HG03469 (cell line): ENCODE measurements around the gene ATP5F1D.

Experiments
- ATAC-seq: cut with Tn5 transposase; IDR thresholded peaks from one replicate; pipeline ENCODE4 v1.9.1; 2021; ENCODE audit warnings: mild to moderate bottlenecking, moderate library complexity, moderate number of reproducible peaks; ENCODE audit not compliant: unreplicated experiment

The ATP5F1D gene

DNA sequence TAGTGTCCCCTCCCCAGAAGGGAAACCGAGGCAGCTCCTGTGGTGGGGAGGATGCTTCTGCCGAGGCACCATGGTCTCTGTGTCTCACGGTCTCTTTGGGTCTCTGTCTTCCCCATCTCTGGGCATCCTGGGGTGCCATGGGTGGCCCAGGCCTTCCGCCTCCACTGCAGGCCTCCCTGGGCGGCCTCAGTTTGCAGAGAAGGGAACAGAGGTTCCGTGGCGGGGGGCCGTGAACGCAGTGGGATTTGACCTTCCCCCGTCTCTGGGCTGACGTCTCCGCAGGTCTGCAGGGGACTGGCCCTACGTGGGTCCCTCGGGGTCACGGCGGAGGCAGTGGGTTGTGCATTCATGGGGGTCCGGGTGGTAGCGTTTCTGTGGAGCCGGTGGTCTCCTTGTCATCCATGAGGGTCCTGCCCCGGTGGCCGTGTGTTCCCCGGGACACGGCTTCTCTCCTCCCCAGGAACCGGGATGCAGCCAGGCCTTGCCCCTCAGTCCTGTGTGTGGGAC lies 48.7 kb downstream of the ATP5F1D start:
- no peak for ATAC-seq

DNA sequence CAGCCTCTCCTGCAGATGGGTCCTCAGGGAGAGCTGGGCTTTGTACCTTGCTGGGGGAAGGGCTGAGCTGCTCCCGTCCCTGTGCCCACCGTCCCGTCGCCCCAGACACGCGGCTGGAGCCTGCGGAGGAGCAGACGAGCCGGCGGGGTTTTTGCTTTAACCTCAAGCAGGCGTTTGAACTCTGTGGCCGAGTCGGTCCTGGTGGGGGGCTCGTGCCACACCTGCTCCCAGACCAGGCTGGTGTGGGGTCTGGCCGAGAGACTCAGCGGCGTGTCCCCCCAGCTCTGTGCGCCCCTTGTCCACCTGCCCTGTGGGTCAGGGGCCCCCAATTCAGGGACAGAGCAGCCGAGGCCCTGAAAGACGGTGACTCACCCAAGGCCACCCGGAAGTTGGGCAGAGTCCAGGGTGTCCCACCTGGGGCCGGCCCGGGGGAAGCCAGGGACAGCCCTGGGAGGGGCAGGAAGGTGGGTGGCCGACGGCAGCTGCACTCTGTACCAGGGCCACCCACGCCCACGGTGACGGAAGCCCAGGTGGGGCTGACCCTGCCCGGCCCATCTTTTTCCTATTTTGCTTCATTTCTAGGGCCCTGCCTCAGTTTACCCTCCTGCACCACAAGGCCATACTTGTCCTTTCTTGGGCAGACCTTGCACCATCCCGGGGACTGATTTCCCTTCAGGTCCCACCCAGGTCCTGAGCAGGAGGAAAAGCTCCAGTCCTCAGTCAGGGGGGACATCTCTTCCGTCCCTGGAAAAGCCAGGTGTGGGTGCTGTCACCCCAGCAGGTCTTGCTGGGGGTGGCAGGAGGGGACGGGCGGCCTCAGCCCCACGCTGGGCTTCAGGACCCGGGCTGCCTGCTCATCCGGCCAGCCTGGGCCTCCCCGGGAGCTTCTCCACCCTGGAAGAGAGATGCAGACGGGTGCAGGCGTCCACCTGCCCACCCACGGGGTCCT lies 49.4 kb downstream of the ATP5F1D start:
- ATAC-seq = no peak

DNA sequence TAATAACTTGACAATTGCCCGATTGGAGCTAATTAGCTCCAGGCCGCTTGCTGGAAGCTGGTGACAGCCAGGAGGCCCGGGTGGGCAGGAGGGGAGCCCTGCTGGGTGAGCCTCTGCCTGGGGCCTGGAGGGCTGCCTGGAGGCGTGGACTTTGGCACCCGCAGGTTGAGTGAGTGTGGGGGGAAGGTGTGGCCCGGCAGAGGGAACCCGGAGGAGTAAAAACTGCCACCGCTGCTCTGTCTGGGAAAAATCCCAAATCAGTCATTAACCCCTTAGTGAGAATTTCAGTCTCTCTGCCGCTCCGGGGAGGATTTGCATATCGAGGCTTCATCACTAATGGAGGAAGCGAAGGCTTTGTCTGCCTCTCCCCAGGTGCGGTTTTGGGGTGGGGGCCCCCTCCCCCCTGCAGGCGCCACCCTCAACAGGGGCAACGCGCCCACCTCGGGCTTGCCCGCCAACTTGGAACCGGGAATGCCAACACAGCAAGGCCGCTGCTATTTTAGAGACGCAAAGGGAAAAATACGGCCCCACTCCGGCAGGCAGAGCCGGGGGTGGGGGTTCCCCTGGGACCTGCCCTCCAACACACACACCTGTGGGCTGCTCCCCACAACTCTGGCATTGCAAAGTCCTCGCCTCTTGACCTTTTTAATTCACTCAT lies 50.3 kb downstream of the ATP5F1D start:
- ATAC-seq = no peak

DNA sequence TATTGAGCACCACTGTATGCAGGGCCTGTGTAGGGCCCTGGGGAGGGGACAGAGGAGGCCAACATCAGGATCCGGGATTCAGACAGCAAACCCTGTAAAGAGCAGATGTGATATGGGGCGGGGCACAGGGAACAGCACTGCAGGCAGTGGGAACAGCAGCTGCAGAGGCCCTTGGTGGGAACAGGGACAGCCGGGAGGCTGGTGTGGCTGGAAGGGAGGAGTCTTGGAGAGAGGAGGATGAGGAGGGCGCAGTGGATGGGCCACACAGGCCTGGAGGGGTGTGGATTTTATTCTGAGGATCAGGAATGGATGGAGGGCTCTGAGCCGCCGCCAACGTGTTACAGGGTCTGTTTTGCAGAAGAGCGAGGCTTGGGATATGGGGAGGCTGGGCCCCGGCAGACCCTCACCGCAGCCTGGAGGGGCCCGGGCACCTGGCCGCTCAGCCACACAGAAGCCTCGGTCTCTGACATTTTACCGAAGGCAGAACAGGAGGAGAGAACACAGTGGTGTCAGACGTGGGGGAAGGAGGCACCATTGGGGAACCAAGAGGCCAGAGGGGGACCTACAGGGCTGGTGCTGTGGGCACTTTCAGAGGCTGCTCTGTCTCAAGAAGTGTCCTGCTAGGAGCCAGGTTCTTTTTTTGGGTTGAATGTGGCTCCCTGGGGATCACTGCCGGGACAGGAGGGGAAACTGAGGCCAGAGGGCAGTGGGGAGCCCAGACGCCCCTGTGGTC lies 51.0 kb downstream of the ATP5F1D start:
- ATAC-seq = no peak

DNA sequence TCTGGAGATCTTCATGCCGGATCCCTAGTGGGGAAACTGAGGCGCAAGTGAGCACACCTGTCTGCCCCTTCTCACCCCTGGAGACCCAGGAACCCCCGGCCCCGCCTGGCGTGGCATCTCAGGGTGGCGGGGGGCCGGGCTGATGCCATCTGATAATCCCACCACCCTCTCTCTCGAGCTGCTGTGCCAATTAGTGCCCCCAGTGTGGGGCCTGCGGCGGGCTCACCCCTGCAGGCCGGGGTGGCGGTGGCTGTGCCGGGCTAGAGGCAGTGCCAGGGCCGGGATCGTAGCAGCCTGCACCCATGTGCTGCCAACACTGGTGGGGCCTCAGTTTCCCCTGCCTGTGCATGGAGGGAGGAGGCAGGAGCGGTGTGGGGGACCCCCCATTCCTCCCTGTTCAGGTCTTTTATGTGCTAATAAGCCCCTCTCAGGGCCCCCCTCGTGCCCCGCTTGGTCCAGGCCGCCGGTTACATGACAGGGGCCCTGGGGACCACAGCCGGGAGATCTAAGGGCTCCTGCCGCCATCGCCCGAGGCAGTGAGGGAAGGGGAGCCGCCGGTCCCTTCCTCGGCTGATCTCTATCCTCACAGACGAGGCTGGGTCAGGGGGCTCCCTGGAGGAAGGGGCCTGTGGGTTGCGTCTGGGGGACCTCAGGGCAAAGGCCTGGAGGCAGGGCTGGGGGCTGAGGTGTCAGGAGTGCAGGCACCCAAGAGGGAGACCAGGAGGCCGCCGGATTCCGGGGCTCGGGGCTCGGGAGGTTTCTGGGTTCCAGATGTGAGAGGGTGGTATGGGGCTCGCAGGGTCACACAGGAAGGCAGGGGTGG lies 52.4 kb downstream of the ATP5F1D start:
- no peak for ATAC-seq
